HepG2 (cell line): ENCODE measurements around the gene IHH. TPM values are rescaled to one million over a fixed set of nuclear protein-coding genes. Genes with fewer than 3 reads are reported as not detected.

Experiments used
- ARNT ChIP-seq: fragments of 450-650 bp; IDR thresholded peaks from 2 replicates; pipeline ENCODE4 v1.6.1; 2017
- ATF6 ChIP-seq: sonication (generic); formaldehyde crosslinking; conservative IDR thresholded peaks from 2 replicates; pipeline ENCODE4 v1.4.0; 2020; ENCODE audit warnings: missing genetic modification reagents
- CBX2 ChIP-seq, 2 experiments: fragments of 200-600 bp in 1 of 2; sonication (generic); formaldehyde crosslinking in 1 of 2; IDR thresholded peaks; 2 replicates each; pipeline versions ENCODE4 v1.7.0 to v1.8.1; 2018 to 2022; ENCODE audit warnings: low read depth in 2 of 2, low read length in 1 of 2, mild to moderate bottlenecking in 1 of 2, missing genetic modification reagents in 1 of 2
- DPF2 ChIP-seq: sonication (generic); formaldehyde crosslinking; IDR thresholded peaks from 2 replicates; pipeline ENCODE4 v1.4.0; 2020; ENCODE audit warnings: mild to moderate bottlenecking, low read depth, missing genetic modification reagents, borderline replicate concordance
- EZH2 ChIP-seq: conservative IDR thresholded peaks from 2 replicates; pipeline ENCODE4 v1.6.1; 2012; ENCODE audit warnings: mild to moderate bottlenecking, low read depth, low read length, moderate library complexity
- FOXP1 ChIP-seq, 2 experiments: fragments of 450-650 bp in 1 of 2; IDR thresholded peaks; 2 replicates each; pipeline ENCODE4 v1.6.1; 2017 to 2018; ENCODE audit warnings: antibody characterized with exemption in 1 of 2
- HNF1A ChIP-seq, 2 experiments: sonication (generic) in 1 of 2; formaldehyde crosslinking in 1 of 2; IDR thresholded peaks; 2 replicates each; pipeline versions ENCODE4 v1.4.0 to v1.6.1; 2016 to 2020; ENCODE audit warnings: borderline replicate concordance in 1 of 2, low read depth in 1 of 2, mild to moderate bottlenecking in 1 of 2, missing genetic modification reagents in 1 of 2
- NFYC ChIP-seq: IDR thresholded peaks from 2 replicates; pipeline ENCODE4 v1.6.1; 2016; ENCODE audit warnings: missing genetic modification reagents, missing compliant biosample characterization
- NONO ChIP-seq, 2 experiments: fragments of 450-650 bp in 1 of 2; sonication (generic) in 1 of 2; formaldehyde crosslinking in 1 of 2; IDR thresholded peaks in 1 of 2; conservative IDR thresholded peaks in 1 of 2; 2 replicates each; pipeline versions ENCODE4 v1.6.1 to v1.8.0; 2017 to 2022; ENCODE audit warnings: mild to moderate bottlenecking in 1 of 2, missing genetic modification reagents in 1 of 2, moderate library complexity in 1 of 2
- ZFP62 ChIP-seq: sonication (generic); formaldehyde crosslinking; IDR thresholded peaks from 2 replicates; pipeline ENCODE4 v1.4.0; 2020; ENCODE audit warnings: missing genetic modification reagents
- ZNF264 ChIP-seq: sonication (generic); formaldehyde crosslinking; IDR thresholded peaks from 2 replicates; pipeline ENCODE4 v1.4.0; 2020; ENCODE audit warnings: missing genetic modification reagents
- ZSCAN9 ChIP-seq: IDR thresholded peaks from 2 replicates; pipeline ENCODE4 v1.6.1; 2016; ENCODE audit warnings: borderline replicate concordance
- polyA plus RNA-seq, 8 experiments: library from polyadenylated mRNA; depleted of rRNA in 3 of 8; stranded (reverse) in 7 of 8; unstranded in 1 of 8; fragments of >200 nt; fragmentation: Illumina TruSeq in 4 of 8; extraction: Trizol in 4 of 8; gene quantifications; 2 replicates each; pipeline versions ENCODE4 v1.2.1 to v1.2.3, GENCODE V29; 2011 to 2016; ENCODE audit warnings: low read depth in 4 of 8, missing spikeins in 1 of 8, mixed read lengths in 1 of 8; ENCODE audit not compliant: insufficient read depth in 1 of 8
- total RNA-seq, 5 experiments: library from RNA; depleted of rRNA; stranded (reverse); fragments of >200 nt; fragmentation: Illumina TruSeq; extraction: Trizol; gene quantifications; 2 replicates each; pipeline ENCODE4 v1.2.3, GENCODE V29; 2016; ENCODE audit warnings: low read depth in 1 of 5
- TF ChIP-seq, protein P1 (sequence below): sonication (generic); formaldehyde crosslinking; IDR thresholded peaks from 2 replicates; pipeline ENCODE4 v1.8.1; 2023; ENCODE audit warnings: mild to moderate bottlenecking, inconsistent platforms, moderate library complexity, missing genetic modification reagents, borderline replicate concordance
- TF ChIP-seq, protein P2 (sequence below): sonication (generic); formaldehyde crosslinking; IDR thresholded peaks from 2 replicates; pipeline ENCODE4 v1.4.0; 2020; ENCODE audit warnings: missing genetic modification reagents, borderline replicate concordance
- TF ChIP-seq, protein P3 (sequence below): sonication (generic); formaldehyde crosslinking; IDR thresholded peaks from 2 replicates; pipeline ENCODE4 v1.5.0; 2020; ENCODE audit warnings: missing genetic modification reagents

The IHH gene
- total and polyA plus RNA-seq, 2 of the 13 experiments (the other 11 are each of a cell fraction or from before 2014, with no cell fraction given), result 0.42 TPM; not detected in 1

DNA sequence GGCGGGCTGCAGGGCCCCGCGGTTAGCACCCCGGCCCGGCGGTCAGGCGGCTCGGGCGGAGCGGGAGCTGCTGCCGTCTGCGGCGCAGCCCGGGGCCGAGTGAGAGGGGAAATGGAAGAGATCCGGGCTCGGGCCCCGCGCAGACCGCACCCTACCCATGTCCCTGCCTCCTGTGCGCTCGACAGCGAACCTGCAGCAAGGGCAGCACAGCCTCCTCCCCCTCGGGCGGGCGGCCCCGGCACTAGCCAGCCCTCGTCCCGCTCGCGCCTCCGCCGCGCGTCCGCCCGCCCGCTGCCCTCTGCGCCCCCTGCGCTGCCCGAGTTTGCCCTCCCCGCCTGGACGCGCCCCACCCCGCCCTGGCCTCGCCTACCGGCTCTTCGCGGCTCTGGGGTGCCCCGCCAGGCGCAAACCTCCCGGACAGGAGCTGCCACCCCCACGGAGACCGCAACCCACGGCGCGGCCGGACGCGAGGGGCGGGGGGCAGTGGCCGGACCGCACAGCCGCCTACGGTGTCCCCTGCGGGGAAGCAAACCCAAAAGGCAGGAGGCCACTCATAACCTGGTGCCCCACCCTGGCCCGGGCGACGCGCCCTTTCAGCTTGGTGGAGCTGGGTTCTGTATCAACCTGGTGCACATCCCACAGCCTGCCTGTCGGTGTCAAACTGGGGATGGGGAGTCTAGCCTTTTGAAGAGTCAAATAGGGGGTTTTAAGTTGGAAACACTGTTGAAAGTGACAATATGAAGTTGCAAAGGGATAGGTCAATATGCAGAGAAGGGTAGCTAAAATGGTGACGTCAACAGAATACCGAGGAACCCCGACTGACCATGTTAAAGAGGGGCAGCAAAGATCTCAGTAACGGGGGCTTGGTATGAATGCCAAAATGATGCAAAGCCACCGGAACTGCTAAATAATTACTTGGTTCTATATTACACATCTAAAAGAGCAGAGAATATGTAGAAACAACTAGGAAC is at the start of gene IHH (continued):
- TF ChIP-seq CBX2 (IDR thresholded peaks at IDR 0.05; ENCODE audit: low read depth, low read length) (no peak; the same call in 1 of the 2 replicates), CBX2 (CRISPR knock-in tag; IDR thresholded peaks at IDR 0.05; ENCODE audit: low read depth) (no peak), ZFP62 (no peak), DPF2 (CRISPR knock-in tag) (no peak), FOXP1 (IDR thresholded peaks at IDR 0.05) (no peak), FOXP1 (CRISPR knock-in tag; IDR thresholded peaks at IDR 0.05) (no peak), EZH2 (peak; percentile 99), HNF1A (IDR thresholded peaks at IDR 0.05; ENCODE audit: low read depth) (no peak), HNF1A (CRISPR knock-in tag; IDR thresholded peaks at IDR 0.05; ENCODE audit: borderline replicate concordance) (peak; percentile 20; the same call in 1 of the 2 replicates), ARNT (no peak), ATF6 (CRISPR knock-in tag) (no peak), ZNF264 (CRISPR knock-in tag) (no peak), ZSCAN9 (CRISPR knock-in tag) (no peak), NFYC (CRISPR knock-in tag) (no peak), NONO (IDR thresholded peaks at IDR 0.05) (no peak), NONO (CRISPR knock-in tag; conservative IDR thresholded peaks at IDR 0.05) (no peak)
- TF ChIP-seq, protein P1, sequence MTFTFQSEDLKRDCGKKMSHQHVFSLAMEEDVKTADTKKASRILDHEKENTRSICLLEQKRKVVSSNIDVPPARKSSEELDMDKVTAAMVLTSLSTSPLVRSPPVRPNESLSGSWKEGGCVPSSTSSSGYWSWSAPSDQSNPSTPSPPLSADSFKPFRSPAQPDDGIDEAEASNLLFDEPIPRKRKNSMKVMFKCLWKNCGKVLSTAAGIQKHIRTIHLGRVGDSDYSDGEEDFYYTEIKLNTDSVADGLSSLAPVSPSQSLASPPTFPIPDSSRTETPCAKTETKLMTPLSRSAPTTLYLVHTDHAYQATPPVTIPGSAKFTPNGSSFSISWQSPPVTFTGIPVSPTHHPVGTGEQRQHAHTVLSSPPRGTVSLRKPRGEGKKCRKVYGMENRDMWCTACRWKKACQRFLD (CRISPR knock-in tag), result no peak
- TF ChIP-seq, protein P2, sequence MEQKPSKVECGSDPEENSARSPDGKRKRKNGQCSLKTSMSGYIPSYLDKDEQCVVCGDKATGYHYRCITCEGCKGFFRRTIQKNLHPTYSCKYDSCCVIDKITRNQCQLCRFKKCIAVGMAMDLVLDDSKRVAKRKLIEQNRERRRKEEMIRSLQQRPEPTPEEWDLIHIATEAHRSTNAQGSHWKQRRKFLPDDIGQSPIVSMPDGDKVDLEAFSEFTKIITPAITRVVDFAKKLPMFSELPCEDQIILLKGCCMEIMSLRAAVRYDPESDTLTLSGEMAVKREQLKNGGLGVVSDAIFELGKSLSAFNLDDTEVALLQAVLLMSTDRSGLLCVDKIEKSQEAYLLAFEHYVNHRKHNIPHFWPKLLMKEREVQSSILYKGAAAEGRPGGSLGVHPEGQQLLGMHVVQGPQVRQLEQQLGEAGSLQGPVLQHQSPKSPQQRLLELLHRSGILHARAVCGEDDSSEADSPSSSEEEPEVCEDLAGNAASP (CRISPR knock-in tag), result no peak
- TF ChIP-seq, protein P3, sequence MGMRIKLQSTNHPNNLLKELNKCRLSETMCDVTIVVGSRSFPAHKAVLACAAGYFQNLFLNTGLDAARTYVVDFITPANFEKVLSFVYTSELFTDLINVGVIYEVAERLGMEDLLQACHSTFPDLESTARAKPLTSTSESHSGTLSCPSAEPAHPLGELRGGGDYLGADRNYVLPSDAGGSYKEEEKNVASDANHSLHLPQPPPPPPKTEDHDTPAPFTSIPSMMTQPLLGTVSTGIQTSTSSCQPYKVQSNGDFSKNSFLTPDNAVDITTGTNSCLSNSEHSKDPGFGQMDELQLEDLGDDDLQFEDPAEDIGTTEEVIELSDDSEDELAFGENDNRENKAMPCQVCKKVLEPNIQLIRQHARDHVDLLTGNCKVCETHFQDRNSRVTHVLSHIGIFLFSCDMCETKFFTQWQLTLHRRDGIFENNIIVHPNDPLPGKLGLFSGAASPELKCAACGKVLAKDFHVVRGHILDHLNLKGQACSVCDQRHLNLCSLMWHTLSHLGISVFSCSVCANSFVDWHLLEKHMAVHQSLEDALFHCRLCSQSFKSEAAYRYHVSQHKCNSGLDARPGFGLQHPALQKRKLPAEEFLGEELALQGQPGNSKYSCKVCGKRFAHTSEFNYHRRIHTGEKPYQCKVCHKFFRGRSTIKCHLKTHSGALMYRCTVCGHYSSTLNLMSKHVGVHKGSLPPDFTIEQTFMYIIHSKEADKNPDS (CRISPR knock-in tag), result no peak
